Left lung (tissue), 10 donors: ENCODE results near the gene LRRC73. TPM values are rescaled to one million over a fixed set of nuclear protein-coding genes. Genes with fewer than 3 reads are reported as not detected.

Experiments
- ATAC-seq: fragments of 200-7000 bp; cut with Tn5 transposase; one replicate; pipeline ENCODE4 v1.9.1; 2020; ENCODE audit warnings: moderate library complexity
- DNase-seq, 4 donors: peaks; one replicate each; pipeline ENCODE4 v3.0.0-alpha.2; 2013 to 2020
- H3K27ac ChIP-seq, 2 donors: fragments of 200-600 bp; sonication (generic) in 1 of 2; one replicate each; pipeline versions ENCODE4 v1.5.0 to v1.8.0; 2020 to 2021
- H3K27me3 ChIP-seq, 2 donors: fragments of 200-600 bp; sonication (generic) in 1 of 2; one replicate each; pipeline versions ENCODE4 v1.5.0 to v1.8.0; 2020 to 2021
- H3K36me3 ChIP-seq, 2 donors: fragments of 200-600 bp; sonication (generic) in 1 of 2; one replicate each; pipeline versions ENCODE4 v1.5.0 to v1.8.0; 2020 to 2021
- H3K4me1 ChIP-seq, 2 donors: fragments of 200-600 bp; one replicate each; pipeline ENCODE4 v1.8.0; 2021
- H3K4me3 ChIP-seq, 2 donors: fragments of 200-600 bp; sonication (generic) in 1 of 2; one replicate each; pipeline versions ENCODE4 v1.5.0 to v1.8.0; 2020 to 2021; ENCODE audit warnings: mild to moderate bottlenecking in 1 of 2
- H3K9me3 ChIP-seq, 2 donors: fragments of 200-600 bp; sonication (generic) in 1 of 2; one replicate each; pipeline versions ENCODE4 v1.5.0 to v1.8.0; 2020 to 2021
- CTCF ChIP-seq, 2 donors: fragments of 200-600 bp; sonication (generic) in 1 of 2; IDR thresholded peaks; one replicate each; pipeline versions ENCODE4 v1.5.0 to v1.8.0; 2021; ENCODE audit warnings: antibody characterized with exemption in 2 of 2
- intact Hi-C, 2 donors: fragments of 100-400 bp; cut with DNase I; formaldehyde crosslinking; loops; one replicate each; pipeline versions ENCODE4 v1.11.2 to v1.14.2; 2022
- polyA plus RNA-seq, 6 donors: library from polyadenylated mRNA; unstranded; fragments of 120-200 nt; gene quantifications; one replicate each; pipeline ENCODE4 v1.2.1, GENCODE V29; 2013; ENCODE audit not compliant: insufficient read length in 6 of 6
- total RNA-seq, 2 donors: library from RNA; stranded (reverse); fragmentation: NEBNext Ultra II Directional; extraction: Animal tissue kit (Norgen Biotek cat#: 25700); gene quantifications; one replicate each; pipeline ENCODE4 v1.2.1, GENCODE V29; 2021
- donor health status: DM: no; HTN: yes; CAD: no.
- donor health status: DM: no; HTN: no; CAD: no.

The LRRC73 gene
- total and polyA plus RNA-seq, 8 donors, result 0.30 to 1.5 (median 0.60) TPM

DNA sequence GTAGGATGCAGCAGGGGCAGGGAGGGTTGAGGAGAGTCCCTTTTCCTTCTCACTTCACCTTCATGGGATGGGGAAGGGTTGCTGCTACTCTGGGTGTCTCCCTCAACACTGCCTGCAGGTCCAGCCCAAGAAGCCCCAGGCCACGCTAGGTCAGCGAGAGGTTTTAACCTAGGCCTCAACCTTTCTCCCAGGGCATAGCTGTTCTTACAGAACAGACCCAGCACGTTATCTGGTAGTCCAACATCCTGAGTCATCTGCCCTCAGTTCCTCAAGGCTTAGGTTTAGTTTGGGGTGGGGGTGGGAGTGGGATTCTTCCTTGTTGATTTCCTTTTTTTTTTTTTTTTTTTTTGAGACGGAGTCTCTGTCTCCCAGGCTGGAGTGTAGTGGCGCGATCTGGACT is 15.8 kb downstream of the LRRC73 start:
- no peak for TF ChIP-seq CTCF (IDR thresholded peaks at IDR 0.05)
- no peak overlapping the region for H3K27ac ChIP-seq
- no peak overlapping the region for H3K4me3 ChIP-seq
- H3K27me3 ChIP-seq, result no peaks in the 10 kb centered on the region
- H3K4me1 ChIP-seq, result peaks cover 12 to 36% of the 10 kb centered on the region in 2 donors
- H3K36me3 ChIP-seq, result peaks cover 0 to 27% of the 10 kb centered on the region in 2 donors
- intact Hi-C loops, result loop anchor here in 1 of 2 donors (5.0 kb wide), 1 partner anchor 37 kb away; the partner anchor contains the start of gene DLK2
- H3K9me3 ChIP-seq, result no peaks in the 10 kb centered on the region
- DNase-seq (no peak), ATAC-seq (no peak)

DNA sequence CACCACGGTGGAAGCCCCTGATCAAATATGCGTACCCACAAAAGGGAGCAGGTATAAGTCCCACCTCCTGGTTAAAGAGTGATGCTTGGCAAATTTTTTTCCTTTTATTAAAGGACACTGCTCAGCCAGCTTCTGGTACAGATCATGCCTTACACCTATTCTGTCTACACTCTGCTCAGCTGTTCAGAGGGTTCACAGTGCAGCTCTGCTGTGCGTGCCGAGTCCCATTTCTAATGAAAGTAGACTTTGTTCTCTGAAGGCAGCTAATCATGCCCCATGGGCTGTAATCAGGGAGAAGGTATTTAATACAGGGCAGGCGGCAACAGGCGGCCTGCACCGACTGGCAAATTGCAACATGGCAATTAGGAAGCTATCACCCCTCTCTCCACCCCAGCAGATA is 16.3 kb downstream of the LRRC73 start:
- no peak for TF ChIP-seq CTCF (IDR thresholded peaks at IDR 0.05)
- peaks cover 12 to 36% of the 10 kb centered on the region in 2 donors for H3K4me1 ChIP-seq
- ATAC-seq (no peak), DNase-seq (no peak)
- peaks cover 0 to 22% of the 10 kb centered on the region in 2 donors for H3K36me3 ChIP-seq
- intact Hi-C loops, result loop anchor here in 1 of 2 donors (5.0 kb wide), 1 partner anchor 37 kb away; the partner anchor contains the start of gene DLK2
- H3K27ac ChIP-seq, result no peak overlapping the region
- no peaks in the 10 kb centered on the region for H3K9me3 ChIP-seq
- no peak overlapping the region for H3K4me3 ChIP-seq
- H3K27me3 ChIP-seq, result no peaks in the 10 kb centered on the region

DNA sequence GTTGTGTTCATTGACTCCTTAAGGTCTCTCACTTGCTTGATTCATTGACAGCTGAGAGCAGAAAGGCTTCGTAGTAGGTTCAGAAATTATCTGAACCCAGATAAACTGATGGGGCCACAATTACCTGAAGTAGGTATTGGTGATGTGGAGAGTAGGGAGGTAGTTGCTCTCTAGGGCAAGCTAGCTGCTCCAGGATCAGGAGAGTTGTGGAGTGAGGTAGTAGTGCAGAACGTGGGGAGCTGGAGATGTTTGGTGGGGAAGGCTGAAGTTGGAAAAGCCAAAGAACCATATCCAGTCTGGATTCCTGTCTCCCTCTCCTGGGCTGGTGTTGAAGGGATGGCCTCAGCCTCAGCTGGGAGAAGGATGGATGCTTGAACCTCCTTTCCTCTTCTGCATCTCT is 16.9 kb downstream of the LRRC73 start:
- H3K27me3 ChIP-seq, result no peaks in the 10 kb centered on the region
- no peaks in the 10 kb centered on the region for H3K9me3 ChIP-seq
- no peak overlapping the region for H3K27ac ChIP-seq
- intact Hi-C loops, result loop anchor here in 1 of 2 donors (5.0 kb wide), 1 partner anchor 36 kb away; the partner anchor contains the start of gene DLK2
- DNase-seq (no peak), ATAC-seq (no peak)
- H3K4me3 ChIP-seq, result no peak overlapping the region
- peaks cover 0 to 16% of the 10 kb centered on the region in 2 donors for H3K36me3 ChIP-seq
- TF ChIP-seq CTCF (IDR thresholded peaks at IDR 0.05), result no peak
- H3K4me1 ChIP-seq, result peaks cover 12 to 36% of the 10 kb centered on the region in 2 donors

DNA sequence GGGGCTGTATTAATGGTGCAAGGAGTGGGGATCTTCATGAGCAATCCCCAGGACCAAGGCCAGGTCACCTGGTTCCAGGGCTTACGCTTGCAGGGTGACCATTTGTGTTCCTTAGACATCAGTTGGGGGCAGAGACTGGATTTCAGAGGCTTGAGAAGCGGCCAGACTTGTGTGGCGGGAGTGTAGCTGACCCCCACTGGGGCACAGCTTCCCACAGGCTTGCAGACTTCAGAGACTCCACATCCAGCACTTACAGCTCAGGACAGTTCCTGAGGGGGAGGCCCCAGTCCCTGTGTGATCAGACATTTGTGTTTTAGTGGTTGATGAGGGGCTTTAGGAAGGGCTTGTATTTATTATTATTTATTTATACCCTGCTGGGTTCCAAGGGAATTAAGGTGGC is 17.5 kb downstream of the LRRC73 start:
- Histone ChIP-seq H3K4me1 (peaks cover 12 to 36% of the 10 kb centered on the region in 2 donors), H3K9me3 (no peaks in the 10 kb centered on the region), H3K27me3 (no peaks in the 10 kb centered on the region), H3K36me3 (peaks cover 0 to 11% of the 10 kb centered on the region in 2 donors), H3K4me3 (no peak overlapping the region), H3K27ac (peak overlapping the region in 1 of 2 donors; percentile 2)
- DNase-seq (no peak), ATAC-seq (no peak)
- intact Hi-C loops, result loop anchor here in 1 of 2 donors (5.0 kb wide), 1 partner anchor 35 kb away; the partner anchor contains the start of gene DLK2
- TF ChIP-seq CTCF (IDR thresholded peaks at IDR 0.05), result no peak

DNA sequence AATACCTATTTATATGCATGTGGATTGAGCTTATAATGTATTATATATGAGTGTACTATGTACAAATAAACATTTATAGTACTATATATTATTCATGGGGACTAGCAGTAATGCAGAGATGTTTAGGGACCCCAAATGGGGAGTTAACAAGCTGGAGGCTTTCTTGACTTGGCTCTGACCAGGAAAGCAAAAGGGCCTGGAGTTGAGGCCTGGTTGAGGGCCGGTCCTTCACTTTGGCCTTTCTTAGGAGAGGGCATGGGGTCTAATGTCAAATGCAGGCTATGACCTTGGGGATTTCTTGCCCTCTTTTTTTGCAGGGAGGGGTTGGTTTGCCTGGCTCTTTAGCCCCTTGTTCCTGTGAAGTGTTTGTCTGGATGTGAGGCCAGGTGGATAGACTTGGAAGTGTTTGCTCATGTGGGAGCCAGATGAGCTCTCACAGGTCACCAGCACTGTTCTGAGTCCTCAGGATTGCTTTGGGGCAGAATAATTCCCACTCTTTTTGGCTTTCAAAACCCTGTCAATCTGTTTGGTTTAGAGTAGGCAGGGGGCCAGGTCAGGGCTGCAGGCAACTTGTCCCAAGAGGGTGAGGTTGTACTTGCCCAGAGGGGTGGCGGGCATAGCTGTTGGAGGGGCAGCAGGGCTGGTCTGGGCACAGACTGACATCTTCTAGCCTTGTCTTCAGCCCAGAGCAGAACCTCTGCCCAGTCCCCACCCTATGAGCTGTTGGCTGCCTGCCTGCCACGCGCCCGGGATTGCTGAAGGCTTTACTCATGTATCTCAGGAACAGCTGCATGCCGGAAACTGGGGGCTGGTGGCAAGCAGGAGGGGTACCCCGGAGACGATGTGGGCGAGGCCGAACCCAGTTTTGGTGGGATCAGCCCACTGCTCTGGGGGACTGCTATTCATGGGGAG is 18.1 kb downstream of the LRRC73 start:
- peak; percentile 85 for ATAC-seq
- peak overlapping the region in 1 of 2 donors; percentile 2 for H3K27ac ChIP-seq
- no peak for TF ChIP-seq CTCF (IDR thresholded peaks at IDR 0.05)
- H3K27me3 ChIP-seq, result no peaks in the 10 kb centered on the region
- peak in 3 of 4 donors; percentile 60 to 89 (median 67) for DNase-seq
- intact Hi-C loops, result loop anchor here in 1 of 2 donors (5.0 kb wide), 1 partner anchor 35 kb away; the partner anchor contains the start of gene DLK2
- peaks cover 12 to 36% of the 10 kb centered on the region in 2 donors for H3K4me1 ChIP-seq
- no peaks in the 10 kb centered on the region for H3K9me3 ChIP-seq
- no peak overlapping the region for H3K4me3 ChIP-seq
- peaks cover 0 to 9% of the 10 kb centered on the region in 2 donors for H3K36me3 ChIP-seq
